Myocyte (in vitro differentiated cells): ENCODE data around the gene NEK8. TPM values are rescaled to one million over a fixed set of nuclear protein-coding genes. Genes with fewer than 3 reads are reported as not detected.

Experiments
- DNase-seq: peaks from one replicate; pipeline ENCODE4 v3.0.0-alpha.2; 2012; ENCODE audit warnings: low read depth
- total RNA-seq: library from RNA; depleted of rRNA; stranded (reverse); fragments of >200 nt; gene quantifications from 2 replicates; pipeline ENCODE4 v1.2.3, GENCODE V29; 2014

The NEK8 gene
- total RNA-seq, 1 donor from 2014 or later, result 6.0 TPM

DNA sequence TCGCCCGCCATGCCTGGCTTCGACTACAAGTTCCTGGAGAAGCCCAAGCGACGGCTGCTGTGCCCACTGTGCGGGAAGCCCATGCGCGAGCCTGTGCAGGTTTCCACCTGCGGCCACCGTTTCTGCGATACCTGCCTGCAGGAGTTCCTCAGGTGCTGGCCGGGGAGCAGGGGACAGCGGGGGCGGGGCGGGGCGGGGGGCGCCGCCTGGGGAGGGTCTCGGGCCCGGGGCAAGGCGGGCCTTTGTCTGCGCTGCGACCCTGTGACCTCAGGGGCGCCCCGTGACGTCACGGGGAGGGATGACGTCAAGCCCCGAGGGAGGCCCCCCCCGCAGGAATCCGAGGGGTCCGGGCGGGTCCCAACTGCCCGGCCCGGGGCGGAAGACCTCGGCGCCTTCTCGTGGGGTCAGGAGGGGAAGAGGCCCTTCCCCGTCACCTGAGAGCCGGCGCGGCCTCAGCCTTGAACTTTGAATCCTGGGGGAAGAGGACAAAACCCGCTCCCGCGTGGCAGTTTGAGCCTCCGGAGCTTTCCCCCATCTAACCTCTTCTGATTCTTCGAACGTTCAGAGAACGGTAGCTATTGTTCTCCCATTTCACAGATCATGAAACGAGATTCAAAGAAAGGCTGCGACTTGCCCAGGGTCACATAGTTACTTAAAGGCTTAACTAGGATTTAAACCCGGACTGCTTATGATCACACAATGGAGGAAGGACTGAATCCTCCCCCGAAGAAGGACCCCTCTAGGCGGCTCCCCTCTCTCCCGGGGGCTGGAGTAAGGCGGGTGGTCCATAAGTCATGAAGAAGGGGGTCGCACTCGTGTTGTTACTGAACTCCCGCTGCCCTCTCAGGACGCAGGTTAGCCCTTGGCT lies 15.8 kb downstream of the NEK8 start:
- peak; percentile 81 for DNase-seq

DNA sequence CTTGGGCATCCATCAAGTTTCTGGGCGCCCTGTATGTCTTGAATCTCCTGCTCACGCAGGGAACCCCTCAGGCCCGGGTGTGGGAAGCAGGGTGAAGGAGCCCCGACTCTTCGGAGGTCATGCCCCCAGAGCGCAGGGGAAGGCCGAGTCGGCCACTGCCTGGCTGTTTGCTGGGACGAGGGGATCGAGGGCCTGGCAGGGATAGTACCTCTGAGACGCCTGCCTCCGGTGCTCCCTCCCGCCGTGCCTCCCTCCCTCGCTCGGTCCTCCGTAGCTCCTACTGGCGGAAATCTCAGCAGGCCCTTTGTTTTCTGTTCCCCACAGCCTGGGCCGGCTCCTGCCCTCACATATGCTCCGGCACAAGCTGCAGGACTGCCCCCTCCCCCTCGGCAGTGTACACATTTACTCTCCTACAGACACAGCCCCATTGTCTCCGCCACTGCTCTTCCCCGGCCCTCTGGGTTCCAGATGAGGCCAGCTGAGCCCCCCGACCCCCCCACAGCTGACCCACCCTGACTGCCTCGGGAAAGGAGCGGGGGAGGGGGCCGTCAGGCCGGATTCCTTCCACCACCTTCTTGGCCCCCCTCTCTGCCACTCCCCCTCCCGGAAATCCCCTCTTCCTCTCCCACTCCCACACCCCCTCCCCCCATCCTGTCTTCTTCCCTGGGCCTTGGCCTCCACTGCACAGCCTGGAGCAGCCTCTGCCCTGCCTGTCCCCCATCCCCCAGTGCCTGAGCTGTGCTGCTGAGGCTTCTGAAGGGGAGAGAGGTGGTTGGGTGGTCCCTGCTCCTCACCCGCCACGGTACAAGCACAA lies 16.6 kb downstream of the NEK8 start:
- no peak for DNase-seq

DNA sequence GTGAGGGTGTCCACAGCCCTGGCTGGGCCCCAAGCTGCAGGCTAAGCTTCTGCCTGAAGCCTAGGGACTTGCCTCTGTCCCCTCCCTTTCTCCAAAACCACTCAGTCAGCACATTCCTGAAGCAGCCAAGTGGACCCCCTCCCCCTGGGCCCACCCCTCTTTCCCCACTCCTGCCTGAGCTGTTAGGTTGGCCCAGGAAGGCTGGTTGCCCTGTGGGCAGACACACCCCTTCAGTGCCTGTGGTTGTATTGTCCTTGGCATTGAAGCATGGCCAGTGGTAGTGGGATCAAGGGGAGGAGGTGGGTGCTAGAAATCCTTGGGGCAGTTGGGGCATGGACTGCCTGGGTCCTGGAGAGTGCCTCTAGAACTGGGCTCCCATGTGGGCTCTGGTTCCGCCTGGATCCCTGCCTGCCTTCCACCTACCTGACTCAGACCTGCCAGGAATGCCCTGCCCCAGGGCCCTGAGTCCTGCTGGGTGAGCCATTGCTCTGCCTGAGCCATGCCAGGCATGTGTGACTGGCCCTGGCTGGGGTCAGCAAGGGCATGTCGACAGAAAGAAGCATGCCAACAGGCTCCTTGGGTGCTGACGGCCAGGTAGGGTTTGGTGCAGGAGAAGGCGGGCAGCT lies 17.3 kb downstream of the NEK8 start:
- peak; percentile 91 for DNase-seq

DNA sequence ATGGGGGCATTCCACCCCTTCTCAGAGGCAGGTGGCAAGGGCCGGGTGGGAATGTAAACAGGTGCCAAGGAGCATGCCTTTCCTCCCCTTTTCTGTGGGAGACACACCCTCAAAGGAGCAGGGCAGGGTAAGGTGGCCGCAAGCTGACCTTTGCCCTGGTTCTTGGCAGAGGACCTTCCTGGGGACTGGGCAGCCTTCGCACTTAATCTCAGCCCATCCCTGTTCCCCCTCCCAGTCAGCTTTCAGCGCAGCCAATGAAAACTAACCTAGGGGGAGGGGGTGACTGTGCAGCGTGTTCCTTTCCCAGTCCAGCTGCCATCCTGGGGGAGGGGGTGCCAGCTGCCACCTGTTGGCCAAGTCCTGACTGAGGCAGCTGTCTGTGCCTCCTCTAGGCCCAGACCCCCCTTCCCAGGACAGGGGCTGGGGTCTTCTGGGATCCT lies 18.0 kb downstream of the NEK8 start:
- peak; percentile 99 for DNase-seq

DNA sequence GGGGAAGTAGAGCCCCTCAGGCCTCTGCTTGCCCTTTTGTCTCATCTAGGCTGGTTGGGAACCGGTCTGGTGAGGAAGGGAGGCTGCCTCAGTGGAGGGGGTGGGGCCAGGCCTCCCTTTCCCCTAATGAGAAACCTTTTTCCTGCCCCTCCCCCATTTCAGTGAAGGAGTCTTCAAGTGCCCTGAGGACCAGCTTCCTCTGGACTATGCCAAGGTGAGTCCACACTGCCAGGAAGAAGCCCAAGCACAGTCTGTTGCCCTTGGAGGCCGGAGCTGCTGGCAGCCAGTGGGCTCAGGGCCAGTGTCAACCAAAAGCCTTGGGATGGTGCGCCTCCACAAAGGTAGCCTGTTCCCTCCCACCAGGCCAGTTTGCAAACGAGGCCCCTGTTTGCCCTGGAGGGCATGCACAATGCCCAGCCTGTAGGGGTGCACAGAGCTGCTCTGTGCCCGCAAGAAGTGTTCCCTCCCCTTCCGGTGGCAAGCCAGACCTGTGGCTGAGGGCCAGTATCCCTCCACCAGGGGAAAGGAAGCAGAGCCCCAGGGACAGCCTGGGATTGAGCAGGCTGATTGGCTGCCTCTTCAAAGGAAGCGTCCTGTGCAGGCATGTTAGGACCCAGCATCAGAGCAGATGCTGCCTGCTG lies 18.6 kb downstream of the NEK8 start:
- peak; percentile 58 for DNase-seq

DNA sequence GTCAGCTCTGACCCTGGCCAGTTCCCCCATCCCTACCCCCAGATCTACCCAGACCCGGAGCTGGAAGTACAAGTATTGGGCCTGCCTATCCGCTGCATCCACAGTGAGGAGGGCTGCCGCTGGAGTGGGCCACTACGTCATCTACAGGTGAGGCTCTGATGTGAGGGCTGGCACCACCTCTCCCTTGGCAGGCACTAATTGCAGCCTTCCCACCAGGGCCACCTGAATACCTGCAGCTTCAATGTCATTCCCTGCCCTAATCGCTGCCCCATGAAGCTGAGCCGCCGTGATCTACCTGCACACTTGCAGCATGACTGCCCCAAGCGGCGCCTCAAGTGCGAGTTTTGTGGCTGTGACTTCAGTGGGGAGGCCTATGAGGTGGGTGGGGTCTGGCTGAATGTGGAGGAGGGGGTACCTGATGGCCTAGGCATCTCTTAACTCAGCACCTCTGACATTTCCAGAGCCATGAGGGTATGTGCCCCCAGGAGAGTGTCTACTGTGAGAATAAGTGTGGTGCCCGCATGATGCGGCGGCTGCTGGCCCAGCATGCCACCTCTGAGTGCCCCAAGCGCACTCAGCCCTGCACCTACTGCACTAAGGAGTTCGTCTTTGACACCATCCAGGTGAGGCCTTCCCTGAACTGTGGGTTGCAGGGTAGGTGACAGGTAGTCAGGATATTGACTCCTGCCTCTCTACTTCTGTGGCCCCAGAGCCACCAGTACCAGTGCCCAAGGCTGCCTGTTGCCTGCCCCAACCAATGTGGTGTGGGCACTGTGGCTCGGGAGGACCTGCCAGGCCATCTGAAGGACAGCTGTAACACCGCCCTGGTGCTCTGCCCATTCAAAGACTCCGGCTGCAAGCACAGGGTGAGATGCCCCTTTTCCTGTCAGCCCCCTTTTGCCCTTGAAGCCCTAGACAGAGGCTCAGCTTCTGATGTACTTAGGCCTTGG lies 19.5 kb downstream of the NEK8 start:
- peak; percentile 56 for DNase-seq

DNA sequence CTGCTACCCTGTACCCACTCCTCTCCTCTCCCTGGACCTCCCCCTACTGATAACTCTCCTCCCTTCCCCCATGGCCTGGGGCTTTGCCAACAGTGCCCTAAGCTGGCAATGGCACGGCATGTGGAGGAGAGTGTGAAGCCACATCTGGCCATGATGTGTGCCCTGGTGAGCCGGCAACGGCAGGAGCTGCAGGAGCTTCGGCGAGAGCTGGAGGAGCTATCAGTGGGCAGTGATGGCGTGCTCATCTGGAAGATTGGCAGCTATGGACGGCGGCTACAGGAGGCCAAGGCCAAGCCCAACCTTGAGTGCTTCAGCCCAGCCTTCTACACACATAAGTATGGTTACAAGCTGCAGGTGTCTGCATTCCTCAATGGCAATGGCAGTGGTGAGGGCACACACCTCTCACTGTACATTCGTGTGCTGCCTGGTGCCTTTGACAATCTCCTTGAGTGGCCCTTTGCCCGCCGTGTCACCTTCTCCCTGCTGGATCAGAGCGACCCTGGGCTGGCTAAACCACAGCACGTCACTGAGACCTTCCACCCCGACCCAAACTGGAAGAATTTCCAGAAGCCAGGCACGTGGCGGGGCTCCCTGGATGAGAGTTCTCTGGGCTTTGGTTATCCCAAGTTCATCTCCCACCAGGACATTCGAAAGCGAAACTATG lies 20.4 kb downstream of the NEK8 start:
- DNase-seq, result no peak

DNA sequence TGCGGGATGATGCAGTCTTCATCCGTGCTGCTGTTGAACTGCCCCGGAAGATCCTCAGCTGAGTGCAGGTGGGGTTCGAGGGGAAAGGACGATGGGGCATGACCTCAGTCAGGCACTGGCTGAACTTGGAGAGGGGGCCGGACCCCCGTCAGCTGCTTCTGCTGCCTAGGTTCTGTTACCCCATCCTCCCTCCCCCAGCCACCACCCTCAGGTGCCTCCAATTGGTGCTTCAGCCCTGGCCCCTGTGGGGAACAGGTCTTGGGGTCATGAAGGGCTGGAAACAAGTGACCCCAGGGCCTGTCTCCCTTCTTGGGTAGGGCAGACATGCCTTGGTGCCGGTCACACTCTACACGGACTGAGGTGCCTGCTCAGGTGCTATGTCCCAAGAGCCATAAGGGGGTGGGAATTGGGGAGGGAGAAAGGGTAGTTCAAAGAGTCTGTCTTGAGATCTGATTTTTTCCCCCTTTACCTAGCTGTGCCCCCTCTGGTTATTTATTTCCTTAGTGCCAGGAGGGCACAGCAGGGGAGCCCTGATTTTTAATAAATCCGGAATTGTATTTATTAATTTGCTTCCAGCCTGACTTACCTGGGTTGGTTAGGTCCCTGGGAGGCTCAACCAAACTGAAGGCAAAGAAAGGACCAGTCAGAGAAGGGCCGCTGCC lies 21.1 kb downstream of the NEK8 start:
- DNase-seq, result no peak

DNA sequence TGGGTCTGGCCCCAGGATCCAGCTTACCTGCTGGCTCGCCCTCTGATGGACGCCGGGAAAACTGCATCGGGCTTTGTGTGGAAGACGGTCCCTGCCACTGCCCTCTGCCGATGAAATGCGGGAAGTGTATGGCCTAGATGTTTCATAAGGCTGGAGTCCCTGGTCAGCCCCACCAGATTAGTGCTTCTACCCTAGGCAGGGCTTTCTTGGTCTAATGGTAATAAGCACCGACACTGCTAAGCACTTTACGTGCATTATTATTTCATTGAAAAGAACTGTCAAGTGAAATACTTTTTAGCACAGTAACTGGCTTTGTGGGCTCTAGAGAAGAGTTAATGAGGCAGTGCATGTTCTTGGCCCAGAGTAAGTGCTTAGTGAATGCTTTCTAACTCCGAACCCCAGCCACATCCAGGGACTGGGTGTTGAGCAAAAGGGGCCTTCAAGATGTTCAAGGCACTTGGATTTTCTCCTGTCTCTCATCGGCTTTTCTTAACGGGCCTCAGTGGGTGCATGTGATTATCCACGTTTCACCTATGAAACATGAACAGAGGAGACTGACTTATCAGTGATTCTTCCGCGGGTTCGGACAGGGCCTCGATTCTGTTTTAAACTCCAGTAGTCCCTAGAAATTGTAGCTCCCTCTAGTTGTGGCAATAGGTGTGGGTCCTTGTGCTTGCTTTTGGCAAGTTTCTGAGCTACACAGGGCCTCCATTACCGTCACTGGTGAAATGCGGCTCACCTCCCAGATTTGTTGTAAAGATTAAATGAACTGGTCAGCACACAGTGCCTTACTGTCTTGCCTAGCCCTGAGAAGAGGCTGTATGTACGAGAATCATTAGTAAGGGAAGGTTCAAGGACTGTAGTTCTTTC lies 21.8 kb downstream of the NEK8 start:
- DNase-seq, result peak; percentile 94

DNA sequence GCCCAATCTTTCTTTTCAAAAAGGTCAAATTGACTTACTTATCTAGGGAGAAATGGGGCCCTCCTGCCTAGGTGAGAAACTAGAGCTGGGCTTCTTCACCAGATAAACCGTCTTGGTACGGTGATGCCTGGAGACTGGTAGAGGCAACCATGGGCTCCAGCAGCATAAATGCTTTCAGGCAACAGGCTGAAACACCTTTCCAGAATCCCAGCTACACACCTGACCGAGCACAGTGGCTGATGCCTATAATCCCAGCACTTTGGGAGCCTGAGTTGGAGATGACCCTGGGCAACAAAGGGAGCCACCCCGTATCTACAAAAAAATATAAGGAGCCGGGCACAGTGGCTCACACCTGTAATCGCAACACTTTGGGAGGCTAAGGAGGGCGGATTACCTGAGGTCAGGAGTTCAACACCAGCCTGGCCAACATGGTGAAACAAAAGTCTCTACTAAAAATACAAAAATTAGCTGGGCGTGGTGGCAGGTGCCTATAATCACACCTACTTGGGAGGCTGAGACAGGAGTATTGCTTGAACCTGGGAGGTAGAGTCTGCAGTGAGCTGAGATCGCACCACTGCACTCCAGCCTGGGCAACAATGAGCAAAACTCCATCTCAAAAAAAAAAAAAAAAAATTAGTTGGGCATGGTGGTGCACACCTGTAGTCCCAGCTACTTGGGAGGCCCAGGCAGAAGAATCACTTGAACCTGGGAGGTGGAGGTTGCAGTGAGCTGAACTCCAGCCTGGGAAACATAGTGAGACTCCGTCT lies 23.2 kb downstream of the NEK8 start:
- DNase-seq, result no peak

DNA sequence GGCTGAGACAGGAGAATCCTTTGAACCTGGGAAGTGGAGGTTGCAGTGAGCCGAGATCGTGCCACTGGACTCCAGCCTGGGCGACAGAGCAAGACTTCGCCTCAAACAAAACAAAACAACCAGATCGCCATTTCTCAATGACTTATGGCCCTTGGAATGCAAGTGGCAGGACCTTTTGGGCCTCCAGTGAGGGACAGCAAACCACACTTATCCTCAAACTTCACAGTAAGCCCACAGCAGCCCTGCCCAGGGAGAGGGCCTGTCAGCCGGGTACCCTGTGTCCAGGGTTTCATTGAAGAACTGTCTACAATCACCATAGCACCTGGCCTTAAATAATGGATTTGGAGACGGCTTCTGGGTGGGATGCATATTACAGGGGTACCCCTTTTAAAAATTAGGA lies 26.9 kb downstream of the NEK8 start:
- DNase-seq, result peak; percentile 85

DNA sequence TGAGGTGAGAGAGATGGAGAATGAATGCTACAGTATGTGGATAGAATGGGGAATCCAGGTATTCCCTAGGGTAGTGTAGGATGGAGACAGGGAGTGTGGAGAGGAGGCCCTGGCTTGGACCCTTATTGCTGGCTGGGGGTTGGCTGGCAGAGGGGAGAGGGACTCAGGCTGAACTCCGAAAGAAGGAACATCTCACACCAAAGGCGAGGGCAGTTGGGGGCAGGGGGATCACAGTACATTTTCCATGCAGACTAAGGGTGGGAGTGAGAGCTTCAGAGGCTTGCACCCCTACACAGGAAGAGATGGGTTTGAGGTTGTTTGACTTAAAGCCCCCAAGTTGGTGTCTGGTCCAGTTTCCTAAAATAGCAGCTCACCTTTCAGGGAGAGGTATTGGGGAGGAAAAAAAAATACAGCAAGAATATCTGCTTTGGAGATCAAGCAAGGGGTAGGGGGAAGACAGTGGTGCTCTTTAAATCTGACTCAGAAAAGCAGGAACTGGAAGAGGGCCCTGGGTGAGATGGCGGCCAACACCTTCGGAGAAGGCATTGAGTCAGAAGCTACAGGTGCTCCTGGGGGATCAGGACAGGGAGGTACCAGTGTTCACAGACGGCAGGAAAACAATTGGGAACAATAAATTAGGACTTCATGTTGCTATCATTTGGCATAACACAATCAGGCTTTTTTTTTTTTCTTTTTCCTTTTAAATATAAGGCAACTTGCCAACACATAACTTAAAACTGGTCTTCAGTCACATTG lies 27.6 kb downstream of the NEK8 start:
- no peak for DNase-seq

DNA sequence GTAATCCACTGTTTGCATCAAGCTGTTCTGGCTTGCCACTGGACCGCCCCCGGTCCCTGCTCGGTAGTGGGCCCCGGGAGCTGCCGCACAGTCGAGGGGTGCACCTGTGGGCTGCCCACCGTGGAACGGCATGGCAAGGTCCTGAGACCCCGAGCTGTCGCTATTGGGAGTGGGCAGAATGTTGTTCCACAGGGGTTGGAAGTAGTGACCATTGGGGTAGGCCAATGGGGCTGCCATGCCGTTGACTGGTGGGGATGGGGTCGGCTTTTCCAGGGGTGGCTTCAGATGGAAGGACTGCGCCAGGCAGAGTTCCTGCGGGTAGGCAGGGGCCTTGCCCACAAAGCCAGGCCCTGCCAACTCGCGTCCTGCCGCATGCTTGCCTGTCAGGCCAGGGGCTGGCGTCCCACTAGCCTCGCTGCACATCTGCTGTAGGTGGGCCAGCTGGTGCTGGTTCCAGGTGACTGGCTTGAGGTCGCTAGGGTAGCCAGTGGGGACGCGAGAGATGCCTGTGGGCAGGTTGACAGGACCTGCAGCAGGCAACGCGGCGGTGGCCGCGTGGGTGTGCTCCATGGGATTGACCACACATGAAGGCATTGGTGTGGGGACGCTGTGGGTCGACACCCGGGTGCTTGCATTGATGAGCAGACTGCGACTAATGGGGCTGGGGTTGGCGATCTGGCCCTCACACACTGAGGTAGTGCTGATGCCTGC lies 30.0 kb downstream of the NEK8 start:
- DNase-seq, result no peak

DNA sequence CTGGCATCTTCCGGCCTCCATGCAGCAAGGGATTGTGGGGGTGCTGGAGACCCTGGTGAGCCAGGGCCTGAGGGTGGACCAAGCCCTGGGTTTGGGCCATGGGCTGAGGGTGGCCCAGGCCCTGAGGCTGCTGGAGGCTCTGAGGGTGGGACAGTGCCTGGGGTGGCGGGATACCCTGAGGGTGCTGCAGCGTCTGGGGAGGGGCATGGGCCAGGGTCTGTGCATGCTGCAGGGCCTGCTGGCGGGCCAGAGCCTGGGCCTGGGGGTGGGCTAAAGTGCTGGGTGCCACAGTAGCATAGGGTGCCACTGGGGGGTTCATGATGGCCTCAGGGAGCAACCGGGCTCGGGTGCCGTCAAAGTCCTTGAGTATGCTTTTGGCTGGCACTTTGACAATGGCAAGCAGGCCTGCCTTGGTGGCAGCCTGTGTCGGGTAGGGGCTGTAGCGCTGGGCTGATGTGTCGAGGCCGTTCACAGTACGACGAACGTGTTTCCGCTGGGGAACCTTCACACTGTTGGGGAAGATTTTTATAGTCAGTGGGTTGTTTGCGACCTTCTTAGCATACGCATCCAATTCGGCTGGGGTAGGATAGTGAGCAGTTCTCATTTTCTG lies 30.8 kb downstream of the NEK8 start:
- DNase-seq, result no peak
